Measurements from ENCODE around the gene NPPB. TPM values are rescaled to one million over a fixed set of nuclear protein-coding genes. Genes with fewer than 3 reads are reported as not detected.
A peak's percentile ranks its signal among the peaks of the same experiment; 100 is the strongest.

Gene NPPB
- total and polyA plus RNA-seq, 9 of the 15 experiments (the other 6 are each of a cell fraction or from before 2014, with no cell fraction given) = not detected

DNA sequence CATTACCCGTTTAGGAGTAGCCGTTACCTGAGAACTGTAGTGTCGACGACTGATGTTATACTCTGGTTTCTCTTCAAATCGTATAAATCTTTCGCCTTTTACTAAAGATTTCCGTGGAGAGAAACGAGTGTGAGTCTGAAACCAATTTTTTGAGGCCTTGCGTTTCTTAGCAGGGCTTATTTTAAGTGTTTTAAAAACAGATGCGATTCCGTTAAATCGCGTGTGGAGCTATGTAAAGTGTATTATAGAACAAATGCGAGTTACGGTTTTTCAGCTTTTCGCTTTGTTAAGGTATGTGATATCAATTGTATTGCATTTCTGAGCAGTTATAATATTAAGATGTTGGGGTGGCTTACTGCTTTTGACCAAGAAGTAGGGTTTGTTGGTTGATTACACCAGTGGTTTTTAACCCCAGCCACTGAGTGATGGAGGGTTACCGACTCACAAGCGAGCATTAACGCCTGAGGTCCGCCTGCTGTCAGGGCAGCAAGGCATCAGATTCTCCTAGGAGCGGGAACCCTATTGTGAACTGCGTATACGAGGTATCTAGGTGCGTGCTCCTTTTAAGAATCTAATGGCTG is 49.4 kb upstream of the NPPB start (continued):
- TF ChIP-seq PRPF4 (IDR thresholded peaks at IDR 0.05; ENCODE audit: insufficient read depth, low read depth, low read length, poor library complexity, severe bottlenecking) (no peak), BMI1 (IDR thresholded peaks at IDR 0.05; ENCODE audit: low read length) (peak; percentile 54), DMBX1 (CRISPR knock-in tag; IDR thresholded peaks at IDR 0.05; ENCODE audit: borderline replicate concordance) (no peak), ZNF695 (CRISPR knock-in tag; IDR thresholded peaks at IDR 0.05) (peak; percentile 100), XRCC4 (IDR thresholded peaks at IDR 0.05; ENCODE audit: extremely low read depth, insufficient read depth, insufficient read length) (peak; percentile 83), HMGN3 (IDR thresholded peaks at IDR 0.05; ENCODE audit: borderline replicate concordance, extremely low read depth, insufficient read length, low read depth, low read length) (no peak), MYBL2 (IDR thresholded peaks at IDR 0.05; ENCODE audit: low read depth) (peak; percentile 62; the same call in 1 of the 2 replicates), MYBL2 (CRISPR knock-in tag; IDR thresholded peaks at IDR 0.05; ENCODE audit: borderline replicate concordance) (no peak), KDM5B (IDR thresholded peaks at IDR 0.05; ENCODE audit: insufficient replicate concordance, low read depth, low read length) (peak; percentile 100), NRF1 (conservative IDR thresholded peaks at IDR 0.05 in 1 of 2, IDR thresholded peaks at IDR 0.05 in 1 of 2) (no peak), ZSCAN32 (CRISPR knock-in tag; IDR thresholded peaks at IDR 0.05) (peak; percentile 99), CBFA2T3 (IDR thresholded peaks at IDR 0.05) (peak; percentile 55), ZNF232 (CRISPR knock-in tag; IDR thresholded peaks at IDR 0.05) (peak; percentile 91), ZNF311 (CRISPR knock-in tag; IDR thresholded peaks at IDR 0.05) (no peak)
- TF ChIP-seq, protein P1, sequence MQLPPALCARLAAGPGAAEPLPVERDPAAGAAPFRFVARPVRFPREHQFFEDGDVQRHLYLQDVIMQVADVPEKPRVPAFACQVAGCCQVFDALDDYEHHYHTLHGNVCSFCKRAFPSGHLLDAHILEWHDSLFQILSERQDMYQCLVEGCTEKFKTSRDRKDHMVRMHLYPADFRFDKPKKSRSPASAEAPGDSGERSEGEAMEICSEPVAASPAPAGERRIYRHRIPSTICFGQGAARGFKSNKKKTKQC (CRISPR knock-in tag; IDR thresholded peaks at IDR 0.05) = peak; percentile 84; the same call in 1 of the 2 replicates
- TF ChIP-seq, protein P2, sequence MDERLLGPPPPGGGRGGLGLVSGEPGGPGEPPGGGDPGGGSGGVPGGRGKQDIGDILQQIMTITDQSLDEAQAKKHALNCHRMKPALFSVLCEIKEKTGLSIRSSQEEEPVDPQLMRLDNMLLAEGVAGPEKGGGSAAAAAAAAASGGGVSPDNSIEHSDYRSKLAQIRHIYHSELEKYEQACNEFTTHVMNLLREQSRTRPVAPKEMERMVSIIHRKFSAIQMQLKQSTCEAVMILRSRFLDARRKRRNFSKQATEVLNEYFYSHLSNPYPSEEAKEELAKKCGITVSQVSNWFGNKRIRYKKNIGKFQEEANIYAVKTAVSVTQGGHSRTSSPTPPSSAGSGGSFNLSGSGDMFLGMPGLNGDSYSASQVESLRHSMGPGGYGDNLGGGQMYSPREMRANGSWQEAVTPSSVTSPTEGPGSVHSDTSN (CRISPR knock-in tag; IDR thresholded peaks at IDR 0.05; ENCODE audit: low read depth) = no peak
- TF ChIP-seq, protein P2 (tag; conservative IDR thresholded peaks at IDR 0.05; ENCODE audit: low read depth) = peak; percentile 66; the same call in 1 of the 2 replicates
- TF ChIP-seq, protein P3, sequence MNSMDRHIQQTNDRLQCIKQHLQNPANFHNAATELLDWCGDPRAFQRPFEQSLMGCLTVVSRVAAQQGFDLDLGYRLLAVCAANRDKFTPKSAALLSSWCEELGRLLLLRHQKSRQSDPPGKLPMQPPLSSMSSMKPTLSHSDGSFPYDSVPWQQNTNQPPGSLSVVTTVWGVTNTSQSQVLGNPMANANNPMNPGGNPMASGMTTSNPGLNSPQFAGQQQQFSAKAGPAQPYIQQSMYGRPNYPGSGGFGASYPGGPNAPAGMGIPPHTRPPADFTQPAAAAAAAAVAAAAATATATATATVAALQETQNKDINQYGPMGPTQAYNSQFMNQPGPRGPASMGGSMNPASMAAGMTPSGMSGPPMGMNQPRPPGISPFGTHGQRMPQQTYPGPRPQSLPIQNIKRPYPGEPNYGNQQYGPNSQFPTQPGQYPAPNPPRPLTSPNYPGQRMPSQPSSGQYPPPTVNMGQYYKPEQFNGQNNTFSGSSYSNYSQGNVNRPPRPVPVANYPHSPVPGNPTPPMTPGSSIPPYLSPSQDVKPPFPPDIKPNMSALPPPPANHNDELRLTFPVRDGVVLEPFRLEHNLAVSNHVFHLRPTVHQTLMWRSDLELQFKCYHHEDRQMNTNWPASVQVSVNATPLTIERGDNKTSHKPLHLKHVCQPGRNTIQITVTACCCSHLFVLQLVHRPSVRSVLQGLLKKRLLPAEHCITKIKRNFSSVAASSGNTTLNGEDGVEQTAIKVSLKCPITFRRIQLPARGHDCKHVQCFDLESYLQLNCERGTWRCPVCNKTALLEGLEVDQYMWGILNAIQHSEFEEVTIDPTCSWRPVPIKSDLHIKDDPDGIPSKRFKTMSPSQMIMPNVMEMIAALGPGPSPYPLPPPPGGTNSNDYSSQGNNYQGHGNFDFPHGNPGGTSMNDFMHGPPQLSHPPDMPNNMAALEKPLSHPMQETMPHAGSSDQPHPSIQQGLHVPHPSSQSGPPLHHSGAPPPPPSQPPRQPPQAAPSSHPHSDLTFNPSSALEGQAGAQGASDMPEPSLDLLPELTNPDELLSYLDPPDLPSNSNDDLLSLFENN (IDR thresholded peaks at IDR 0.05; ENCODE audit: low read depth in 2 of 2, low read length in 2 of 2) = peak in 1 of 2 experiments; percentile 100; a peak in 2 of 4 replicates
- TF ChIP-seq, protein P4, sequence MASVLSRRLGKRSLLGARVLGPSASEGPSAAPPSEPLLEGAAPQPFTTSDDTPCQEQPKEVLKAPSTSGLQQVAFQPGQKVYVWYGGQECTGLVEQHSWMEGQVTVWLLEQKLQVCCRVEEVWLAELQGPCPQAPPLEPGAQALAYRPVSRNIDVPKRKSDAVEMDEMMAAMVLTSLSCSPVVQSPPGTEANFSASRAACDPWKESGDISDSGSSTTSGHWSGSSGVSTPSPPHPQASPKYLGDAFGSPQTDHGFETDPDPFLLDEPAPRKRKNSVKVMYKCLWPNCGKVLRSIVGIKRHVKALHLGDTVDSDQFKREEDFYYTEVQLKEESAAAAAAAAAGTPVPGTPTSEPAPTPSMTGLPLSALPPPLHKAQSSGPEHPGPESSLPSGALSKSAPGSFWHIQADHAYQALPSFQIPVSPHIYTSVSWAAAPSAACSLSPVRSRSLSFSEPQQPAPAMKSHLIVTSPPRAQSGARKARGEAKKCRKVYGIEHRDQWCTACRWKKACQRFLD (CRISPR knock-in tag; IDR thresholded peaks at IDR 0.05) = peak; percentile 87

Data from K562 (cell line).